Measurements from ENCODE around the gene FOXP3.
"Not testable (repeated sequence)": the region's sequence is repeated elsewhere in the genome, so short reads cannot be mapped to it uniquely, and the experiment has no call there.

Gene FOXP3, protein sequence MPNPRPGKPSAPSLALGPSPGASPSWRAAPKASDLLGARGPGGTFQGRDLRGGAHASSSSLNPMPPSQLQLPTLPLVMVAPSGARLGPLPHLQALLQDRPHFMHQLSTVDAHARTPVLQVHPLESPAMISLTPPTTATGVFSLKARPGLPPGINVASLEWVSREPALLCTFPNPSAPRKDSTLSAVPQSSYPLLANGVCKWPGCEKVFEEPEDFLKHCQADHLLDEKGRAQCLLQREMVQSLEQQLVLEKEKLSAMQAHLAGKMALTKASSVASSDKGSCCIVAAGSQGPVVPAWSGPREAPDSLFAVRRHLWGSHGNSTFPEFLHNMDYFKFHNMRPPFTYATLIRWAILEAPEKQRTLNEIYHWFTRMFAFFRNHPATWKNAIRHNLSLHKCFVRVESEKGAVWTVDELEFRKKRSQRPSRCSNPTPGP

DNA sequence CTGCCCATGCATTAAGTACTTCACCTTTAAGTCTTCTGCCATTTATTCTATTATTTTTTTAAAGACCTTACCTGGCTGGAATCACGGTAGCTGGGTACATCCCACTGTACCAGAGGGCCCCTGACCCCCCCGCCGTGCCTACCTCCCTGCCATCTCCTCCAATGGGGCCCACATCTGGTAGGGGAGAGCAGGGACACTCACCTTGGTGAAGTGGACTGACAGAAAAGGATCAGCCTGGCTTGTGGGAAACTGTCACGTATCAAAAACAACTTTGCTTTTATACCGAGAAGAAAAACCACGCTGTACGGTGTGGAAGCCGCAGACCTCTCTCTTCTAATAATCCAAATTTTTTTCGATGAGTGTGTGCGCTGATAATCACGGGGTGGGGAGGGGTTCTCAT lies at the start of gene FOXP3:
TSS of gene FOXP3 (minus strand) at position 251 of the 400 bp plus-strand sequence. CDS start 6,205 bp downstream, outside the sequence.
- no peak for DNase-seq

GRCh38 chrX:49312176-49312575 lies 47.7 kb upstream of the FOXP3 start:
- no peak for DNase-seq

DNA sequence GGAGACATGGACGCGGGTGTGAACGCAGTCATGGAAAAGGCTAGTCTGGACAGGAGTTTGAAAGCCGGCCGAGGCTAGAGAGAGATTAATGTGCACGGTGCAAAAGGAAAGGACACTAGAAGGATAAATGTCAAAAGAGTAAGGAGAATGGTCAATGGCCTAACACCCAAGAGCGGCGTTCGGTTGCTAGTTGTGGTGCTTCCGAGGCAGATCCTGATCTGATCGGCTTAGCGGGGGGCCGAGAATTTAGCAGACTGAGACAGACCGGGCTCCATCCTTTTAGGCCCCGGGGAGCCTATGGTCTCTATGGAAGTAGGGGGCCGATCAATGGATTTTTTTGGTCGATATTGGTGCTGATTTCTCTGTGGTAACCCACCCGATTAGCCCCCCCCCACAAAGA lies 45.9 kb upstream of the FOXP3 start:
- no peak for DNase-seq

DNA sequence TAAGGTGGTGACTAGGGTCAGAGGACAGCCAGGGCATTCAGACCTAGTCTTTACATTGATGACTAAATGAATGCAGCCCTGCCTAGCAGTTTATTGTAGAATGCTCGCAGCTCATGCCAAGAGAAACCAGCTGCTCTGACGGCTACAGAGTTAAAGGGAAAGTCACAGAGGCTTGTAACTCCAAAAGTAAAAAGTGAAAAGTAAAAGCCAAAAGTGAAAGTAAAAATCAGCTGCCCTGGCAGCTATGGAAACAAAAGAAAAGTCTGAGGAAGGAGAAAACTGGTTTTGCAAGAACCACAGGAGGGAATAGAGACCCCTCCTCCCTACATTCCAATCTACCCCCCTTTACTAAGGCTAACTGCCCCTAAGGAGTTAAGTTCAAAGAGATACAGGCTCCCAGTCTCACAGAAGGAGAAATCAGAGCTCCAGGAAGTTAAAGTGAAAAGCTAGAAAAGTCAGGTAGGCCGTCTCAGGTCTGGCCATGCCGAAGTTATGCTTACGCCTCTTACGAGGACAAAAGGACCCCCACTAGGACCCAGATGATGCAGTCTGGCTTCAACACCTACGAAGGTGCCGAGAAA lies 45.0 kb upstream of the FOXP3 start:
- no peak for DNase-seq

- DNase-seq = no peak
These were observed 44.2 kb upstream of the FOXP3 start for GRCh38 chrX:49308604-49309269.

- DNase-seq = not testable (repeated sequence)
These were observed 43.3 kb upstream of the FOXP3 start for GRCh38 chrX:49307775-49308174.

GRCh38 chrX:49303346-49303745 lies 38.8 kb upstream of the FOXP3 start, which contains the start of gene GAGE10:
Gene GAGE10 (plus strand): TSS chrX:49303646. CDS start chrX:49304860, 1,214 bp downstream.
- no peak for DNase-seq

- no peak for DNase-seq
These were observed 36.2 kb upstream of the FOXP3 start for GRCh38 chrX:49300703-49301102.

DNA sequence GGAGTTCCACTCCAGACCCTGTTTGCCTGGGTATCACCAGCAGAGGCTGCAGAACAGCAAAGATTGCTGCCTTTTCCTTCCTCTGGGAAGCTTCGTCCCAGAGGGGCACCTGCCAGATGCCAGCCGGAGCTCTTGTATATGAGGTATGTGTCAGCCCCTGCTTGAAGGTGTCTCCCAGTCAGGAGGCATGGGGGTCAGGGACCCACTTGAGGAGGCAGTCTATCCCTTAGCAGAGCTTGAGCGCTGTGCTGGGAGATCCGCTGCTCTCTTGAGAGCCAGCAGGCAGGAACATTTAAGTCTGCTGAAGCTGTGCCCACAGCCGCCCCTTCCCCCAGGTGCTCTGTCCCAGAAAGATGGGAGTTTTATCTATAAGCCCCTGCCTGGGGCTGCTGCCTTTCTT lies 34.8 kb upstream of the FOXP3 start:
- DNase-seq = not testable (repeated sequence)

GRCh38 chrX:49292400-49293362 lies 28.2 kb upstream of the FOXP3 start:
- no peak for DNase-seq

DNA sequence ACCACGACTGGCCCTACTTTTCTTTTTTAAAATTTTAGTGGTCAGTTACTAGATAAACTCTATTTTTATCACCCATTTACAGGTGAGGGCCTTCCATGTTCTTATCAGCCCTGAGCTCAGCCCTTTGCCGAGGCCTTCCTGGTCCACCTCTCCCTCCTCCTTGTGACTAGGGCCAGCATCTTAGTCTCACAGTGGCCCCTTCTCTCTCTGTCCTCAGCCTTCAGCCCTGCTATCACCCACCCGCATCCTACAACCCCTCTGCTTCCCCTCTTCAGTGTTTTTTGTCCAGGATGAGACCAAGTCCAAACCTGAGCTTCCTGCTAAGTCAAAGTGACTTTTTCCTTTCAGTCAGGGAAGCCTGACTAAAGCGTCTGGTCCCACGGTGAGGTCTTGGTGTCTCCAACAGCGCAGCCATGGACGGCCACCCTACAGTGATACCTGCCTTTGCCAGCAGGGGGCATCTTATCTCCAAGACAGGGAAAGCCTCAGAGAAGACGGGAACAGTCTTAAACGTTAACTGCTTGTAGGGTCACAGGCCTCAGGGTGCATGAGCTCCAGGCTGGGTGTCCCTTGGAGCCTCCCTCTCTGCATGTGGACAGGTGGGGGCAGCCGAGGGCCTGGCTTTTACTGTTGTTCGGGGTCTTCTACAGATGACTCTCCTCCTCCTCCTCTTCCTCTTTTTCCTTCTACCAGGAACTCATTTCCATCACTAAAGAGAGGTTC lies 27.3 kb upstream of the FOXP3 start:
- peak; percentile 69 for DNase-seq

DNA sequence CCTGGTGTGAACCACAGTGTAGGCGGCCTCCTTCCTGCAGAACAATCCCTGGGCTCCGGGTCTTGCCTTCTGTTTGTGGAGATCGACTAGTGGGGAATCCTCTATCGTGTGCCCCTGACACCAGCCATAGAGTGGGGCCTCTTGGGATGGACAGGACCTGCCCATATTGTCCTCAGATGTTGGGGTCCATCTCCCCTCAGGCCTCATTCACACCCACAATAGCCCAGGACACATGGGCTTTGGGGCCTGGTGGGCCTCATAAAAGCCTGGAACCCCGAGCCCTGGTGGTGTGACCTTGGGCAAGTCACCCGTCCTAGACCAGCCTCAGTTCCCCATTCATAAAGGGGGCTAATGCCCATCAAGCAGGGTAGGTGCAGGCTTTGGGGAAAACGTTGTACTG lies 25.7 kb upstream of the FOXP3 start:
- DNase-seq = no peak

- DNase-seq = no peak
These were observed 23.2 kb upstream of the FOXP3 start for GRCh38 chrX:49287665-49288064.

- no peak for DNase-seq
These were observed 22.1 kb upstream of the FOXP3 start for GRCh38 chrX:49286581-49286980.

DNA sequence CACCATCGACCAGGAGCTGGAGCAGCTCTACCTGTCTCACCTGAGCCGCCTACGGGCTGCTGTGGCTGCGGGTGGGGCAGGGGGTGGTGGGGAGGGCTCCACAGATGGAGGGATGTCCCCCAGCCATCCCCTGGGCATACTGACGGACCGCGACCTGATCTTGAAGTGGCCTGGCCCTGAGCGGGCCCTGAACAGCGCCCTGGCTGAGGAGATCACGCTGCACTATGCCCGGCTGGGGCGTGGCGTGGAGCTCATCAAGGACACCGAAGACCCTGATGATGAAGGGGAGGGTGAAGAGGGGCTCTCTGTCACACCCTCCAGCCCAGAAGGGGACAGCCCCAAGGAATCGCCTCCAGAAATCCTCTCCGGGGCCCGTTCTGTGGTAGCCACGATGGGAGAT lies 21.6 kb upstream of the FOXP3 start:
- DNase-seq = no peak

DNA sequence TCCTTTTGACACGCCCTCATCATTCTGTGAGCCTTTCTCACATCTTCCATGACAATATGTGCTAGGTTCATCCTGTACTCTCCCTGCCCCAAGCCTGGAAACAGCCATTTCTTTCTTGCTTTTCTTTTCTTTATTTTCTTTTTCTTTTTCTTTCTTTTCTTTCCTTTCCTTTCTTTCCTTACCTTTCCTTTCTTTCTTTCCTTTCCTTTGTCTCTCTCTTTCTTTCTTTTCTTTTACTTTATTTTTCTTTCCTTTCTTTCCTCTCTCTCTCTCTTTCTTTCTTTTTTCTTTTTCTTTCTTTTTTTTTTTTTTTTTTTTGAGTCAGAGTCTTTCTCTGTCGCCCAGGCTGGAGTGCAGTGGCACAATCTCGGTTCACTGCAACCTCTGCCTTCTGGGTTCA lies 19.7 kb upstream of the FOXP3 start:
- DNase-seq = no peak

GRCh38 chrX:49282647-49283011 lies 18.1 kb upstream of the FOXP3 start:
- DNase-seq = no peak

DNA sequence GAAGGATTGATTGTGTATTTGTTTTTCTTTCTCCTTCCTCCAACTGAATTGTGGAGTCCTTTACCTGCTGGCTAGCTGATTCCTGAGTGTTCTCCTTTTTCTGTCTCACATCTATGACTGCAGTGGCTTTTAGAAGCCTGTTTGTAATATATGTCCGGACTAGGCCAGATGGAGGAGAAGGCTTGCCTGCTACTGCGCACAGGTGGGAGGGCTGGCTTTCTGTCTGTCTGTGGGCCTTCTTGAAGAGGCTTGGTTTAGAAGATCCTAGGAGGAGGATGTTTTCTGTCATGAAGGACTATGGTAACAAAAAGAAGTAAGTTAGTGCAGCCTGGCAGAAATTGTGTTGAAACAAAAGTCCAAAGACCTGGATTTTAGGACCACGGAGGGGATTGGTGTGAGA lies 13.6 kb upstream of the FOXP3 start:
- no peak for DNase-seq

- no peak for DNase-seq
These were observed 13.0 kb upstream of the FOXP3 start for GRCh38 chrX:49277535-49277830.

- no peak for DNase-seq
These were observed 12.4 kb upstream of the FOXP3 start for GRCh38 chrX:49276671-49277534.

- no peak for DNase-seq
These were observed 11.7 kb upstream of the FOXP3 start for GRCh38 chrX:49276207-49276606.
